Spleen (tissue), 7 donors: Measurements from ENCODE around the gene DAW1.

Experiments
- CTCF ChIP-seq, 11 experiments: fragments of 200-600 bp in 7 of 11; fragments of 450-650 bp in 4 of 11; sonication (generic) in 4 of 11; IDR thresholded peaks in 8 of 11; conservative IDR thresholded peaks in 3 of 11; 1 replicate in 7 of 11; 2 replicates in 4 of 11; pipeline versions ENCODE4 v1.4.0 to v1.8.0; 2016 to 2021; ENCODE audit warnings: antibody characterized with exemption in 11 of 11, inconsistent platforms in 4 of 11, mild to moderate bottlenecking in 1 of 11
- POLR2A ChIP-seq, 3 donors: fragments of 450-650 bp; IDR thresholded peaks; one replicate each; pipeline ENCODE4 v1.5.1; 2017; ENCODE audit warnings: antibody characterized with exemption in 3 of 3, mild to moderate bottlenecking in 1 of 3
- donor health status: DM: no; HTN: no; CAD: no; lungs with moderate emphysema.
- donor health status: DM: no; HTN: no; CAD: no.
- donor health status: DM: no; HTN: no; CAD: no.

- TF ChIP-seq CTCF (IDR thresholded peaks at IDR 0.05 in 8 of 11, conservative IDR thresholded peaks at IDR 0.05 in 3 of 11) (no peak), POLR2A (IDR thresholded peaks at IDR 0.05) (no peak)
Observed at GRCh38 chr2:227865291-227865690, 6.1 kb upstream of the DAW1 start.
